Body of pancreas (tissue), 4 donors: Measurements from ENCODE around the gene BEGAIN. TPM values are rescaled to one million over a fixed set of nuclear protein-coding genes. Genes with fewer than 3 reads are reported as not detected.

Experiments
- ATAC-seq: fragments of 150-250 bp; one replicate; pipeline ENCODE4 v1.9.1; 2016
- DNase-seq, 4 donors: peaks; one replicate each; pipeline ENCODE4 v3.0.0-alpha.2; 2019
- H3K27ac ChIP-seq, 4 donors: fragments of 200-600 bp; sonication (generic); 1 replicate in 3 of 4; 2 replicates in 1 of 4; pipeline versions ENCODE4 v1.5.1 to v1.6.1; 2016 to 2019; ENCODE audit warnings: mild to moderate bottlenecking in 1 of 4, mixed read lengths in 1 of 4, moderate library complexity in 1 of 4
- H3K27me3 ChIP-seq, 2 donors: fragments of 200-600 bp; sonication (generic); one replicate each; pipeline ENCODE4 v1.6.0; 2016; ENCODE audit warnings: mild to moderate bottlenecking in 1 of 2
- H3K36me3 ChIP-seq, 2 donors: fragments of 200-600 bp; sonication (generic); replicated peaks in 1 of 2; 2 replicates each; pipeline ENCODE4 v1.5.1; 2016; ENCODE audit warnings: low read depth in 2 of 2; ENCODE audit not compliant: insufficient read depth in 1 of 2
- H3K4me1 ChIP-seq: fragments of 200-600 bp; sonication (generic); one replicate; pipeline ENCODE4 v1.6.0; 2016
- H3K4me3 ChIP-seq, 2 donors: fragments of 200-600 bp; sonication (generic); 1 replicate in 1 of 2; 2 replicates in 1 of 2; pipeline ENCODE4 v1.5.1; 2016 to 2019
- H3K9me3 ChIP-seq, 3 donors: fragments of 200-600 bp; sonication (generic); 1 replicate in 2 of 3; 2 replicates in 1 of 3; pipeline ENCODE4 v1.5.1; 2016
- POLR2A ChIP-seq, 3 donors: fragments of 450-650 bp; IDR thresholded peaks; one replicate each; pipeline ENCODE4 v1.6.1; 2016; ENCODE audit warnings: antibody characterized with exemption in 3 of 3, mild to moderate bottlenecking in 2 of 3
- WGBS, 2 donors: methylation state at CpG; one replicate each; pipeline ENCODE4 v1.1.5; 2017; 5-methylcytosine and 5-hydroxymethylcytosine counted together
- intact Hi-C: fragments of 100-400 bp; cut with DNase I; formaldehyde crosslinking; loops from one replicate; pipeline ENCODE4 v1.15.1; 2023
- total RNA-seq, 2 donors: library from RNA; depleted of rRNA; stranded (reverse); fragments of >200 nt; gene quantifications; one replicate each; pipeline ENCODE4 v1.1.0, GENCODE V29; 2016
- TF ChIP-seq, protein P1 (sequence below), 7 experiments: fragments of 450-650 bp in 4 of 7; fragments of 200-600 bp in 3 of 7; sonication (generic) in 3 of 7; IDR thresholded peaks; one replicate each; pipeline ENCODE4 v1.5.1; 2016 to 2019; ENCODE audit warnings: antibody characterized with exemption in 7 of 7

Gene BEGAIN
- total RNA-seq, 2 donors from 2014 or later: 23.9 to 28.7 TPM

DNA sequence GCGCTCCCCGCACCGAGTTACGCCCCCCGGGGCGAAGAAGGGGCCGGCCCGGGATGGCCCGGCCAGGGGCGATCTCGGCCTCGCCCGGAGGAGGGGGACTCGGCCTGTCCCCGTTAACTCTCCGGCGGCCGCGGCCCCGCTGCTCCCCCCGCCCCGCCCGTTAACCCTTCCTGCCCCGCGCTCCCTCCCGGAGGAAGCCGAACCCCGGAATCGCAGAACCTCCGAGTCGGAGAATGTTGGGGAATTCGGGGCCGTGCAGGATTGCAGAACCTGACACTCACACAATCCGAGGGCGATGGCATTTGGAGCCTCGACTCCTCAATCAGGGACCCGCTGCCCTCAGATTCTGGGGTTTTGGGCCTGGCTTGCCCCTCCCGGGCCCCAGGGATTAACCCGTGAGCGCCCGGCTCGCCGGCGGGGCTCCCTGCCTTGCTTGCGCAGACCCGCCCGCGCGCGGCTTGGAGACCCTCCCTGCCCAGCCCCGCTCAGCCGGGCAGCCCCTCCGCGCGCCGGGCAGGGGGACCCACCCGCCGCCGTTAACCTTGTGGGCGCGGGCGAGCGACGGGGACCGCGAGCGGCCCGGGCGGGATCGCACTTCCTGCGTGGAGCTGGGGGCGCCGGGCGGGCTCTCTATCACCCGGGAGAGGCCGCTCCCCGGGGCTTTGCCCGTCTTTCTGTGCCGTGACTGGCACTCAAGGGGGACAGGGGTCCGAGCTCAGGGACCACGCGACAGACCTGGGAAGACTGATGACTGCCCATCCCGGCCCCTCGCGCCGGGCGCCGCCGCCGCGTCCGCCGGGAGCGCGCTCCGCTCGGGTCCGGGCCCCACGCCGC, 18.8 kb downstream of the BEGAIN start:
- DNase-seq (peak in 2 of 4 donors; percentile 26 to 27), ATAC-seq (no peak)
- 0% methylated on average over 4 to 79 of the region's 100 CpGs for WGBS, 2 donors
- Histone ChIP-seq H3K27ac (peak overlapping the region; percentile 74 to 87 (median 79)), H3K36me3 (no peaks in the 10 kb centered on the region), H3K4me1 (peaks cover 39% of the 10 kb centered on the region), H3K27me3 (no peaks in the 10 kb centered on the region), H3K4me3 (peak overlapping the region; percentile 28 to 72), H3K9me3 (no peaks in the 10 kb centered on the region)
- TF ChIP-seq POLR2A (IDR thresholded peaks at IDR 0.05): no peak
- TF ChIP-seq, protein P1, sequence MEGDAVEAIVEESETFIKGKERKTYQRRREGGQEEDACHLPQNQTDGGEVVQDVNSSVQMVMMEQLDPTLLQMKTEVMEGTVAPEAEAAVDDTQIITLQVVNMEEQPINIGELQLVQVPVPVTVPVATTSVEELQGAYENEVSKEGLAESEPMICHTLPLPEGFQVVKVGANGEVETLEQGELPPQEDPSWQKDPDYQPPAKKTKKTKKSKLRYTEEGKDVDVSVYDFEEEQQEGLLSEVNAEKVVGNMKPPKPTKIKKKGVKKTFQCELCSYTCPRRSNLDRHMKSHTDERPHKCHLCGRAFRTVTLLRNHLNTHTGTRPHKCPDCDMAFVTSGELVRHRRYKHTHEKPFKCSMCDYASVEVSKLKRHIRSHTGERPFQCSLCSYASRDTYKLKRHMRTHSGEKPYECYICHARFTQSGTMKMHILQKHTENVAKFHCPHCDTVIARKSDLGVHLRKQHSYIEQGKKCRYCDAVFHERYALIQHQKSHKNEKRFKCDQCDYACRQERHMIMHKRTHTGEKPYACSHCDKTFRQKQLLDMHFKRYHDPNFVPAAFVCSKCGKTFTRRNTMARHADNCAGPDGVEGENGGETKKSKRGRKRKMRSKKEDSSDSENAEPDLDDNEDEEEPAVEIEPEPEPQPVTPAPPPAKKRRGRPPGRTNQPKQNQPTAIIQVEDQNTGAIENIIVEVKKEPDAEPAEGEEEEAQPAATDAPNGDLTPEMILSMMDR (IDR thresholded peaks at IDR 0.05): no peak
- intact Hi-C loops: no loop called here

GRCh38 chr14:100567877-100568163, 19.4 kb downstream of the BEGAIN start:
- H3K27me3 ChIP-seq: no peaks in the 10 kb centered on the region
- peaks cover 39% of the 10 kb centered on the region for H3K4me1 ChIP-seq
- H3K4me3 ChIP-seq: peak overlapping the region; percentile 28 to 72
- no peaks in the 10 kb centered on the region for H3K36me3 ChIP-seq
- ATAC-seq (peak; percentile 16), DNase-seq (peak in 1 of 4 donors; percentile 21)
- TF ChIP-seq, protein P1 (IDR thresholded peaks at IDR 0.05): no peak
- no peaks in the 10 kb centered on the region for H3K9me3 ChIP-seq
- WGBS, 2 donors: 1% methylated on average over 41 of the region's 42 CpGs; no CpG with 5 or more reads in 1 of the 2 donors
- H3K27ac ChIP-seq: peak overlapping the region; percentile 74 to 87 (median 79)
- intact Hi-C loops: no loop called here

DNA sequence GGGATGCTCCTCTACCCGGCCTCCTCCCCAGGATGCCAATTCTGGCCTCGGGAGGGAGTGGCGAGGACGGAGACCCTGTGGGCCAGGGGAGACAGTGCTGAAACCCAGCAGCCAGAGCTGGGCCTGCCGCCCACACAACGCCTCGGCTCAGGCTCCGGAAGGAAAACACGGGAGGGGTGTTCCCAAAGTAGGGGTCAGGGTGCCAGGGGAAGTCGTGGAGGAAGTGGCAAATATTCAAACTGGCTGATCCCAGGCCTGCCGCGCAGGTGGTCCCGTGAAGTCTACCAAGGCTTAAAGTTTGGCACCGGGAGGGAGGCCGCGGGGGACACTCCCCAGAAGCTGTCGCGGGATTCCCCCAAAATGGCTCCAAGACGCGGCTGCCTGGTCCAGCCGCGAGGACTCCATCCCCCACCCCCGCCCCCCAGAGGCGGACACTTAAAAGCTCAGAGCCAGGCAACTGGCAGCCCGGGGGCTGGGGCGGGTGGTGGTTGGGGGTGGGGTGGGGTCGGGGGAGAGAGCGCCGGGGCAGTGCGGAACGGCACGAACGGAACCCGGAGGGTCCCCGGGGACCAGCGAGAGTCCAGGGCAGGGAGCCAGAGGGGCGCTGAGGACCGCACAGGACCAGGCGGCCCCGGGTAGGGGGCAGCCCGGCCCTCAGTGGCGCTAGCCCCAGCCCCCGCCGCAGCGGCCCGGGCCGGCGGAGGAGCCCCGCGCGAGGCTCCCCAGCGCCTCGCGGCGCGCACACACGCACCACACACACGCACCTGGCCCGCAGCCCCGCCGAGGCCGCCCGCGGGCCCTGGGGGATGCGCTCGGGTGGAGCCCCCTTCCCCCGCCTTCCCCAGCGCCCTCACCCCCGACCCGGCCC, 20.0 kb downstream of the BEGAIN start:
- H3K4me3 ChIP-seq: peak overlapping the region in 1 of 2 donors; percentile 72
- intact Hi-C loops: no loop called here
- 0 to 3% methylated on average over 10 to 42 of the region's 70 CpGs for WGBS, 2 donors
- TF ChIP-seq, protein P1 (IDR thresholded peaks at IDR 0.05): peak in 1 of 7 experiments; percentile 1
- TF ChIP-seq POLR2A (IDR thresholded peaks at IDR 0.05): peak in 2 of 3 donors; percentile 6 to 30
- H3K27me3 ChIP-seq: no peaks in the 10 kb centered on the region
- no peaks in the 10 kb centered on the region for H3K9me3 ChIP-seq
- DNase-seq: peak; percentile 52 to 62 (median 54)
- peak overlapping the region; percentile 74 to 87 (median 79) for H3K27ac ChIP-seq
- ATAC-seq: peak; percentile 17
- no peaks in the 10 kb centered on the region for H3K36me3 ChIP-seq
- H3K4me1 ChIP-seq: peaks cover 39% of the 10 kb centered on the region

GRCh38 chr14:100566586-100566985, 20.6 kb downstream of the BEGAIN start:
- ATAC-seq (no peak), DNase-seq (peak in 1 of 4 donors; percentile 43)
- intact Hi-C loops: no loop called here
- WGBS, 2 donors: 33 to 65% methylated on average over 2 to 4 of the region's 4 CpGs
- Histone ChIP-seq H3K36me3 (no peaks in the 10 kb centered on the region), H3K27me3 (no peaks in the 10 kb centered on the region), H3K27ac (peak overlapping the region; percentile 74 to 87 (median 79)), H3K9me3 (no peaks in the 10 kb centered on the region), H3K4me1 (peaks cover 41% of the 10 kb centered on the region), H3K4me3 (no peak overlapping the region)
- TF ChIP-seq, protein P1 (IDR thresholded peaks at IDR 0.05): no peak
- TF ChIP-seq POLR2A (IDR thresholded peaks at IDR 0.05): no peak
